HCT116 (cell line): ENCODE results near the gene ABCG1. TPM values are rescaled to one million over a fixed set of nuclear protein-coding genes. Genes with fewer than 3 reads are reported as not detected.

Experiments used
- ATAC-seq: fragments of 200-7000 bp; cut with Tn5 transposase; 2 replicates; pipeline ENCODE4 v1.9.1; 2020; ENCODE audit warnings: mild to moderate bottlenecking, moderate library complexity
- BruUV-seq: library from RNA; stranded (reverse); fragments of 400-500 nt; replicated peaks from 2 replicates; lab custom pipeline; 2021; lab: Mats Ljungman, UMichigan
- CTCF ChIA-PET: fragments of 300-600 bp; sonication (Branson Sonifier 250); formaldehyde crosslinking; loops from one replicate; lab custom pipeline; 2021; ENCODE audit warnings: antibody characterized with exemption; lab: Charles Lee
- POLR2A ChIA-PET: fragments of 300-600, 350-600 bp; sonication (Branson Sonifier 250); formaldehyde crosslinking; loops from one replicate; lab custom pipeline; 2021; ENCODE audit warnings: antibody characterized with exemption; lab: Charles Lee
- RAD21 ChIA-PET, 2 experiments: fragments of 300-600 bp; sonication (Branson Sonifier 250); formaldehyde crosslinking; loops; one replicate each; lab custom pipeline; 2023; ENCODE audit warnings: low total read pairs in 2 of 2; ENCODE audit not compliant: uncharacterized antibody in 2 of 2, unreplicated experiment in 2 of 2, low non-redundant PET in 1 of 2; lab: Charles Lee
- DNase-seq: peaks from one replicate; pipeline ENCODE4 v3.0.0-alpha.2; 2010; ENCODE audit warnings: low read depth, low spot score
- H2AFZ ChIP-seq: fragments of 200-600 bp; shearing (Covaris generic), sonication (generic); 2 replicates; pipeline ENCODE4 v1.6.1; 2017; ENCODE audit warnings: low read depth, mixed run types, mixed read lengths, antibody characterized with exemption, low read length; ENCODE audit not compliant: poor library complexity, severe bottlenecking
- H3K27ac ChIP-seq: 2 replicates; pipeline ENCODE4 v1.5.1; 2012; ENCODE audit warnings: low read depth, low read length
- H3K27me3 ChIP-seq: fragments of 200-600 bp; sonication (generic); 2 replicates; pipeline ENCODE4 v1.6.1; 2016; ENCODE audit warnings: mixed run types, low read length, mixed read lengths; ENCODE audit not compliant: insufficient read depth
- H3K36me3 ChIP-seq, 2 experiments: fragments of 200-500 bp in 1 of 2; fragments of 200-600 bp in 1 of 2; sonication (Bioruptor generic) in 1 of 2; sonication (generic) in 1 of 2; 2 replicates each; pipeline versions ENCODE4 v1.5.1 to v1.6.1; 2014 to 2016; ENCODE audit warnings: low read length in 2 of 2, inconsistent platforms in 1 of 2, mixed read lengths in 1 of 2, mixed run types in 1 of 2; ENCODE audit not compliant: insufficient read depth in 2 of 2, control insufficient read depth in 1 of 2
- H3K4me1 ChIP-seq, 2 experiments: fragments of 200-600 bp in 1 of 2; sonication (generic) in 1 of 2; 2 replicates each; pipeline versions ENCODE4 v1.5.1 to v1.6.1; 2012 to 2017; ENCODE audit warnings: low read length in 2 of 2, inconsistent platforms in 1 of 2, mild to moderate bottlenecking in 1 of 2, mixed read lengths in 1 of 2, mixed run types in 1 of 2, moderate library complexity in 1 of 2; ENCODE audit not compliant: insufficient read depth in 2 of 2, control insufficient read depth in 1 of 2
- H3K4me2 ChIP-seq: fragments of 200-600 bp; sonication (generic); 2 replicates; pipeline ENCODE4 v1.6.1; 2017; ENCODE audit warnings: mixed run types, low read length, mixed read lengths
- H3K4me3 ChIP-seq, 2 experiments: fragments of 200-600 bp in 1 of 2; sonication (generic) in 1 of 2; replicated peaks in 1 of 2; 2 replicates each; pipeline ENCODE4 v1.5.1; 2011 to 2016; ENCODE audit warnings: low read length in 2 of 2, control low read depth in 1 of 2, low read depth in 1 of 2, mild to moderate bottlenecking in 1 of 2, mixed read lengths in 1 of 2, mixed run types in 1 of 2
- H3K79me2 ChIP-seq: fragments of 200-600 bp; sonication (generic); 2 replicates; pipeline ENCODE4 v1.6.1; 2017; ENCODE audit warnings: mild to moderate bottlenecking, mixed run types, low read length, moderate library complexity, mixed read lengths; ENCODE audit not compliant: insufficient read depth
- H3K9ac ChIP-seq: fragments of 200-600 bp; sonication (generic); 2 replicates; pipeline ENCODE4 v1.6.1; 2016; ENCODE audit warnings: low read length, mixed read lengths
- H3K9me2 ChIP-seq: fragments of 200-600 bp; sonication (generic), shearing (Covaris generic); 2 replicates; pipeline ENCODE4 v1.6.1; 2017; ENCODE audit warnings: mixed run types, mild to moderate bottlenecking, moderate library complexity; ENCODE audit not compliant: insufficient read depth
- H3K9me3 ChIP-seq, 2 experiments: fragments of 200-500 bp in 1 of 2; fragments of 200-600 bp in 1 of 2; sonication (Bioruptor generic) in 1 of 2; sonication (generic) in 1 of 2; 2 replicates each; pipeline ENCODE4 v1.6.1; 2014 to 2017; ENCODE audit warnings: low read length in 2 of 2, mixed read lengths in 2 of 2, inconsistent platforms in 1 of 2, low read depth in 1 of 2, mild to moderate bottlenecking in 1 of 2, mixed run types in 1 of 2, moderate library complexity in 1 of 2; ENCODE audit not compliant: control insufficient read depth in 1 of 2, insufficient read depth in 1 of 2
- H4K20me1 ChIP-seq: fragments of 200-600 bp; sonication (generic), shearing (Covaris generic); 2 replicates; pipeline ENCODE4 v1.6.1; 2017; ENCODE audit warnings: mixed run types, mild to moderate bottlenecking, moderate library complexity; ENCODE audit not compliant: insufficient read depth
- CBX3 ChIP-seq: IDR thresholded peaks from 2 replicates; pipeline ENCODE4 v1.6.1; 2012; ENCODE audit warnings: low read depth
- CEBPB ChIP-seq: IDR thresholded peaks from 2 replicates; pipeline ENCODE4 v1.6.1; 2012; ENCODE audit warnings: low read depth
- EGR1 ChIP-seq: IDR thresholded peaks from 2 replicates; pipeline ENCODE4 v1.6.1; 2012; ENCODE audit warnings: low read depth
- ELF1 ChIP-seq: IDR thresholded peaks from 2 replicates; pipeline ENCODE4 v1.6.1; 2012; ENCODE audit warnings: low read depth, borderline replicate concordance
- JUND ChIP-seq: IDR thresholded peaks from 2 replicates; pipeline ENCODE4 v1.6.1; 2012
- POLR2A ChIP-seq: IDR thresholded peaks from 2 replicates; pipeline ENCODE4 v1.7.0; 2011; ENCODE audit warnings: borderline replicate concordance; ENCODE audit not compliant: insufficient read depth, insufficient read length; ENCODE audit errors: extremely low read depth
- POLR2AphosphoS5 ChIP-seq: IDR thresholded peaks from 2 replicates; pipeline ENCODE4 v1.6.1; 2011; ENCODE audit warnings: mild to moderate bottlenecking, low read depth, low read length, moderate library complexity
- RAD21 ChIP-seq: IDR thresholded peaks from 2 replicates; pipeline ENCODE4 v1.6.1; 2012; ENCODE audit warnings: low read depth, mild to moderate bottlenecking
- SRF ChIP-seq: IDR thresholded peaks from 2 replicates; pipeline ENCODE4 v1.6.1; 2012; ENCODE audit warnings: low read depth
- ZFX ChIP-seq: fragments of 450-650 bp; IDR thresholded peaks from 2 replicates; pipeline ENCODE4 v1.6.1; 2017
- ZNF274 ChIP-seq: fragments of 200-500 bp; sonication (Bioruptor generic); IDR thresholded peaks from 2 replicates; pipeline ENCODE4 v1.6.1; 2014; ENCODE audit warnings: mild to moderate bottlenecking, low read depth, low read length, inconsistent platforms
- intact Hi-C: fragments of 100-400 bp; cut with micrococcal nuclease; formaldehyde crosslinking; loops from 2 replicates; pipeline ENCODE4 v1.10.0; 2022
- total RNA-seq: library from RNA; stranded (reverse); gene quantifications from one replicate; pipeline ENCODE4 v1.2.1, GENCODE V29; 2021; ENCODE audit not compliant: unreplicated experiment
- TF ChIP-seq, protein P1 (sequence below), 3 experiments: fragments of 200-600 bp in 1 of 3; sonication (generic) in 1 of 3; IDR thresholded peaks in 2 of 3; conservative IDR thresholded peaks in 1 of 3; 2 replicates each; pipeline ENCODE4 v1.5.1; 2012 to 2017; ENCODE audit warnings: low read depth in 2 of 3, low read length in 2 of 3, antibody characterized with exemption in 1 of 3, borderline replicate concordance in 1 of 3, control low read depth in 1 of 3, mild to moderate bottlenecking in 1 of 3, mixed read lengths in 1 of 3, mixed run types in 1 of 3, moderate library complexity in 1 of 3; ENCODE audit not compliant: insufficient read depth in 1 of 3
- TF ChIP-seq, protein P2 (sequence below): IDR thresholded peaks from 2 replicates; pipeline ENCODE4 v1.6.1; 2012
- TF ChIP-seq, protein P3 (sequence below): IDR thresholded peaks from 2 replicates; pipeline ENCODE4 v1.6.1; 2012

Gene ABCG1
- total RNA-seq, 1 experiment from 2014 or later: 1.6 TPM

DNA sequence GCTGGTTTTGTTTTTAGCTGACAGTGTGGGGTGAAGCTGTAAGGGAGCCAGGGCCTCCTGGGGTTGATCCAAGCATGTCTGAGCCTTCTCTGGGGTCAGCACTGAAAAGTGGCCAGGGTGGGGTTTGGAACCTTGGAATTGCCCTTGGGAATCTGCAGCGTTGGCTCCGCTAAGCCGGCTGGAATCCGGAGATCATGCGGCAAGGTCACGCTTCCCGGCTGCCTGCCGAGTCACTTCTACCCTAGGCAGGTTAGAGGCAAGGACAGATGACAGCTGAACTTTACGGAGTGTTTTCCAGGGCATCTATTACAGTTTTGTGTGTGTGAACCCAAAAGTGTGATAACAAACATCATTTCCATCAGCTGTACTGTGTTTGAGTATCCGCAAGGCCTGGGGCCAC, 17.1 kb downstream of the ABCG1 start:
- no peaks in the 10 kb centered on the region for H3K36me3 ChIP-seq
- no peak overlapping the region for H3K27ac ChIP-seq
- no peaks in the 10 kb centered on the region for H4K20me1 ChIP-seq
- no peak overlapping the region for H3K4me3 ChIP-seq
- H3K4me2 ChIP-seq: no peak overlapping the region
- H3K9me3 ChIP-seq: no peaks in the 10 kb centered on the region
- DNase-seq (no peak), ATAC-seq (no peak)
- H3K9ac ChIP-seq: no peak overlapping the region
- TF ChIP-seq ZNF274 (no peak), RAD21 (no peak), SRF (no peak), CBX3 (no peak), ELF1 (no peak), JUND (no peak), CEBPB (no peak), EGR1 (no peak), POLR2AphosphoS5 (no peak), POLR2A (no peak), ZFX (no peak)
- TF ChIP-seq, protein P1, sequence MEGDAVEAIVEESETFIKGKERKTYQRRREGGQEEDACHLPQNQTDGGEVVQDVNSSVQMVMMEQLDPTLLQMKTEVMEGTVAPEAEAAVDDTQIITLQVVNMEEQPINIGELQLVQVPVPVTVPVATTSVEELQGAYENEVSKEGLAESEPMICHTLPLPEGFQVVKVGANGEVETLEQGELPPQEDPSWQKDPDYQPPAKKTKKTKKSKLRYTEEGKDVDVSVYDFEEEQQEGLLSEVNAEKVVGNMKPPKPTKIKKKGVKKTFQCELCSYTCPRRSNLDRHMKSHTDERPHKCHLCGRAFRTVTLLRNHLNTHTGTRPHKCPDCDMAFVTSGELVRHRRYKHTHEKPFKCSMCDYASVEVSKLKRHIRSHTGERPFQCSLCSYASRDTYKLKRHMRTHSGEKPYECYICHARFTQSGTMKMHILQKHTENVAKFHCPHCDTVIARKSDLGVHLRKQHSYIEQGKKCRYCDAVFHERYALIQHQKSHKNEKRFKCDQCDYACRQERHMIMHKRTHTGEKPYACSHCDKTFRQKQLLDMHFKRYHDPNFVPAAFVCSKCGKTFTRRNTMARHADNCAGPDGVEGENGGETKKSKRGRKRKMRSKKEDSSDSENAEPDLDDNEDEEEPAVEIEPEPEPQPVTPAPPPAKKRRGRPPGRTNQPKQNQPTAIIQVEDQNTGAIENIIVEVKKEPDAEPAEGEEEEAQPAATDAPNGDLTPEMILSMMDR (IDR thresholded peaks at IDR 0.05 in 2 of 3, conservative IDR thresholded peaks at IDR 0.05 in 1 of 3; ENCODE audit: borderline replicate concordance in 1 of 3, insufficient read depth in 1 of 3, low read depth in 2 of 3, low read length in 2 of 3): no peak
- TF ChIP-seq, protein P2, sequence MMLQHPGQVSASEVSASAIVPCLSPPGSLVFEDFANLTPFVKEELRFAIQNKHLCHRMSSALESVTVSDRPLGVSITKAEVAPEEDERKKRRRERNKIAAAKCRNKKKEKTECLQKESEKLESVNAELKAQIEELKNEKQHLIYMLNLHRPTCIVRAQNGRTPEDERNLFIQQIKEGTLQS: no peak
- TF ChIP-seq, protein P3, sequence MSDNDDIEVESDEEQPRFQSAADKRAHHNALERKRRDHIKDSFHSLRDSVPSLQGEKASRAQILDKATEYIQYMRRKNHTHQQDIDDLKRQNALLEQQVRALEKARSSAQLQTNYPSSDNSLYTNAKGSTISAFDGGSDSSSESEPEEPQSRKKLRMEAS: no peak
- H3K27me3 ChIP-seq: no peaks in the 10 kb centered on the region
- intact Hi-C loops: no loop called here
- H3K4me1 ChIP-seq: peaks cover 33% of the 10 kb centered on the region in 2 experiments
- no peak overlapping the region for H2AFZ ChIP-seq
- RAD21 ChIA-PET: no interaction called here
- BruUV-seq: no TSS peak
- POLR2A ChIA-PET: no interaction called here
- no peaks in the 10 kb centered on the region for H3K9me2 ChIP-seq
- CTCF ChIA-PET: no interaction called here
- H3K79me2 ChIP-seq: no peaks in the 10 kb centered on the region
